K562 (cell line): ENCODE data around the gene SGSH.

ENCODE experiments used
- CTCF ChIP-seq, 3 experiments: IDR thresholded peaks in 2 of 3; conservative IDR thresholded peaks in 1 of 3; 2 replicates each; pipeline ENCODE4 v1.5.1; 2011 to 2012; ENCODE audit warnings: low read length in 3 of 3, mild to moderate bottlenecking in 3 of 3, control low read depth in 2 of 3, improper control_type of control experiment in 1 of 3, inconsistent platforms in 1 of 3, low read depth in 1 of 3, mixed read lengths in 1 of 3, moderate library complexity in 1 of 3; ENCODE audit not compliant: insufficient read depth in 2 of 3
- TAL1 ChIP-seq: fragments of 450-650 bp; IDR thresholded peaks from 2 replicates; pipeline ENCODE4 v1.6.1; 2016; ENCODE audit warnings: mild to moderate bottlenecking

- TF ChIP-seq TAL1 (no peak), CTCF (IDR thresholded peaks at IDR 0.05 in 2 of 3, conservative IDR thresholded peaks at IDR 0.05 in 1 of 3; ENCODE audit: insufficient read depth in 2 of 3, low read depth in 1 of 3, low read length in 3 of 3) (no peak)
Observed at GRCh38 chr17:80247561-80247960, 27.4 kb upstream of the SGSH start.
